ENCODE data around the gene CRISPLD2. TPM values are rescaled to one million over a fixed set of nuclear protein-coding genes. Genes with fewer than 3 reads are reported as not detected.

Gene CRISPLD2
- polyA plus RNA-seq, 1 donor from 2014 or later = 0.06 TPM

DNA sequence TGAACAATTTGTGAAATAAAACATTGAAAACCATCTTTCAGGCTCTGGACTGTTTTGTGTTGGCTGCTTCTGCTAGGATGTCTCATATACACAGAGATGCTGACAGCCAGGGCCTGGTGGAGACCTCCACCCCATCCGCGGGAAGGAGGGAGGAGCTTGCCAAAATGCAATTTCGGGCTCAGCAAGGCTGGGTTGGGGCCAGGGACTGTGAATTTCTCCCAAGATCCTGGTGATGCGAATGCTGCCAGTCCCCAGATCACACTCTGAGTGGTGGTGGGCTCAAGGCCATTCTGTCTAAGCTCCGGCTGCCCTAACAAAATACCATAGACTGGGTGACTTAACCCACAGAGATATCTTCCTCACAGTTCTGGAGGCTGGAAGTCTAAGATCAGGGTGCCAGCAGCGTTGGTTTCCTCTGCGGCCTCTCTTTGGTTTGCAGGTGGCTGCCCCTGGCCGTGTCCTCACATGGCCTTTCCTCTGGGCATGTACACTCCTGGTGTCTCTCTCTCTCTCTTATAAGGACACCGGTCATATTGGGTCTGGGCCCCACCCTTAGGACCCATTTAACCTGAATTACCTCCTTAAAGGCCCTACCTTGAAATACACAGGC is 89.8 kb downstream of the CRISPLD2 start:
- no peaks in the 10 kb centered on the region for H3K79me2 ChIP-seq (replicated peaks; ENCODE audit: insufficient read depth, low read length)
- no peak overlapping the region for H3K4me3 ChIP-seq (ENCODE audit: low read length)
- H3K27ac ChIP-seq (ENCODE audit: low read length) = no peak overlapping the region
- no peaks in the 10 kb centered on the region for H3K36me3 ChIP-seq (ENCODE audit: insufficient read depth, low read length)
- H3K9me3 ChIP-seq (ENCODE audit: low read length) = no peaks in the 10 kb centered on the region
- H4K20me1 ChIP-seq (ENCODE audit: insufficient read depth) = no peaks in the 10 kb centered on the region
- H3K9me2 ChIP-seq (ENCODE audit: insufficient read depth, low read length) = no peaks in the 10 kb centered on the region
- H3K27me3 ChIP-seq (ENCODE audit: insufficient read depth, low read depth, low read length) = no peaks in the 10 kb centered on the region
- H3F3A ChIP-seq (ENCODE audit: insufficient read depth, low read length, poor library complexity, severe bottlenecking) = no peaks in the 10 kb centered on the region
- no peak overlapping the region for H3K9ac ChIP-seq (ENCODE audit: low read length)
- no peak for TF ChIP-seq TAF1 (IDR thresholded peaks at IDR 0.05; ENCODE audit: low read depth)
- TF ChIP-seq, protein P1, sequence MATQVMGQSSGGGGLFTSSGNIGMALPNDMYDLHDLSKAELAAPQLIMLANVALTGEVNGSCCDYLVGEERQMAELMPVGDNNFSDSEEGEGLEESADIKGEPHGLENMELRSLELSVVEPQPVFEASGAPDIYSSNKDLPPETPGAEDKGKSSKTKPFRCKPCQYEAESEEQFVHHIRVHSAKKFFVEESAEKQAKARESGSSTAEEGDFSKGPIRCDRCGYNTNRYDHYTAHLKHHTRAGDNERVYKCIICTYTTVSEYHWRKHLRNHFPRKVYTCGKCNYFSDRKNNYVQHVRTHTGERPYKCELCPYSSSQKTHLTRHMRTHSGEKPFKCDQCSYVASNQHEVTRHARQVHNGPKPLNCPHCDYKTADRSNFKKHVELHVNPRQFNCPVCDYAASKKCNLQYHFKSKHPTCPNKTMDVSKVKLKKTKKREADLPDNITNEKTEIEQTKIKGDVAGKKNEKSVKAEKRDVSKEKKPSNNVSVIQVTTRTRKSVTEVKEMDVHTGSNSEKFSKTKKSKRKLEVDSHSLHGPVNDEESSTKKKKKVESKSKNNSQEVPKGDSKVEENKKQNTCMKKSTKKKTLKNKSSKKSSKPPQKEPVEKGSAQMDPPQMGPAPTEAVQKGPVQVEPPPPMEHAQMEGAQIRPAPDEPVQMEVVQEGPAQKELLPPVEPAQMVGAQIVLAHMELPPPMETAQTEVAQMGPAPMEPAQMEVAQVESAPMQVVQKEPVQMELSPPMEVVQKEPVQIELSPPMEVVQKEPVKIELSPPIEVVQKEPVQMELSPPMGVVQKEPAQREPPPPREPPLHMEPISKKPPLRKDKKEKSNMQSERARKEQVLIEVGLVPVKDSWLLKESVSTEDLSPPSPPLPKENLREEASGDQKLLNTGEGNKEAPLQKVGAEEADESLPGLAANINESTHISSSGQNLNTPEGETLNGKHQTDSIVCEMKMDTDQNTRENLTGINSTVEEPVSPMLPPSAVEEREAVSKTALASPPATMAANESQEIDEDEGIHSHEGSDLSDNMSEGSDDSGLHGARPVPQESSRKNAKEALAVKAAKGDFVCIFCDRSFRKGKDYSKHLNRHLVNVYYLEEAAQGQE (IDR thresholded peaks at IDR 0.05; ENCODE audit: borderline replicate concordance) = no peak
- no peak for TF ChIP-seq EZH2 (IDR thresholded peaks at IDR 0.05; ENCODE audit: borderline replicate concordance, insufficient read depth, low read length, poor library complexity, severe bottlenecking)
- no peak for TF ChIP-seq EP300 (conservative IDR thresholded peaks at IDR 0.05; ENCODE audit: poor library complexity, severe bottlenecking)
- no peak for TF ChIP-seq POLR2AphosphoS5 (IDR thresholded peaks at IDR 0.05)
- TF ChIP-seq, protein P2, sequence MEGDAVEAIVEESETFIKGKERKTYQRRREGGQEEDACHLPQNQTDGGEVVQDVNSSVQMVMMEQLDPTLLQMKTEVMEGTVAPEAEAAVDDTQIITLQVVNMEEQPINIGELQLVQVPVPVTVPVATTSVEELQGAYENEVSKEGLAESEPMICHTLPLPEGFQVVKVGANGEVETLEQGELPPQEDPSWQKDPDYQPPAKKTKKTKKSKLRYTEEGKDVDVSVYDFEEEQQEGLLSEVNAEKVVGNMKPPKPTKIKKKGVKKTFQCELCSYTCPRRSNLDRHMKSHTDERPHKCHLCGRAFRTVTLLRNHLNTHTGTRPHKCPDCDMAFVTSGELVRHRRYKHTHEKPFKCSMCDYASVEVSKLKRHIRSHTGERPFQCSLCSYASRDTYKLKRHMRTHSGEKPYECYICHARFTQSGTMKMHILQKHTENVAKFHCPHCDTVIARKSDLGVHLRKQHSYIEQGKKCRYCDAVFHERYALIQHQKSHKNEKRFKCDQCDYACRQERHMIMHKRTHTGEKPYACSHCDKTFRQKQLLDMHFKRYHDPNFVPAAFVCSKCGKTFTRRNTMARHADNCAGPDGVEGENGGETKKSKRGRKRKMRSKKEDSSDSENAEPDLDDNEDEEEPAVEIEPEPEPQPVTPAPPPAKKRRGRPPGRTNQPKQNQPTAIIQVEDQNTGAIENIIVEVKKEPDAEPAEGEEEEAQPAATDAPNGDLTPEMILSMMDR (IDR thresholded peaks at IDR 0.05; ENCODE audit: poor library complexity, severe bottlenecking) = no peak
- no peak for TF ChIP-seq SMC3 (conservative IDR thresholded peaks at IDR 0.05; ENCODE audit: poor library complexity)
- no peak for TF ChIP-seq MXI1 (conservative IDR thresholded peaks at IDR 0.05; ENCODE audit: poor library complexity, severe bottlenecking)
- no peak for TF ChIP-seq RAD21 (conservative IDR thresholded peaks at IDR 0.05)
- H2AFZ ChIP-seq (ENCODE audit: low read depth, low read length) = no peak overlapping the region
- H3K4me2 ChIP-seq (ENCODE audit: low read length) = no peak overlapping the region

DNA sequence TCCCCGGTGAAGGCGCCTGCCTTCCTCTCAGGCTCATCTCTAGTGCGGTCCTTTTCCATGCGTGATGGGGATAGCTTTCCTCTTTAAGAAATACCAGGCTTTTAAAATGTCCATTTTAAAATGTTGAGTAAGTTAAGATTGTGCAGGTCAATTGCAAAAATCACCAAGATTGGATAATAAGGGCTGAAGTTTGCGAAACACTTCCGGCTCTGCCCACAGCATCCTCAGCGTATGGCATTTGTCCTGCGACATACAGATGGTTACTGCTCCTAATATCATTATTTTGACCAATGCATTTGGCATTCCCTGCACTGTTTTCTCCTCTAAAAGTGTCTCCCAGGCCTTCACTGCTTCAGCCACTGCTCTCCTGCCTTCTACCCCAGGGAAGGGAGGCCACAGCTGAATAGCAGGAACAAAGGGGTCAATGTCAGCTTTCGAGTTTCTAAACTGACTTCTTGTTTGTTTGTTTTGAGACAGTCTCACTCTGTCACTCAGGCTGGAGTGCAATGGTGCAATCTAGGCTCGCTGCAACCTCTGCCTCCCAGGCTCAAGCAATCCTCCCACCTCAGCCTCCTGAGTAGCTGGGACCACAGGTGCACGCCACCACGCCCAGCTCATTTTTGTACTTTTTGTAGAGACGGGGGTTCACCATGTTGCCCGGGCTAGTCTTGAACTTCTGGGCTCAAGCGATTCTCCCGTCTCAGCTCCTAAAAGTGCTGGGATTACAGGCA is 91.9 kb downstream of the CRISPLD2 start:
- Histone ChIP-seq H3K9me2 (ENCODE audit: insufficient read depth, low read length) (no peaks in the 10 kb centered on the region), H3K9me3 (ENCODE audit: low read length) (no peaks in the 10 kb centered on the region), H3K4me2 (ENCODE audit: low read length) (no peak overlapping the region), H3K36me3 (ENCODE audit: insufficient read depth, low read length) (no peaks in the 10 kb centered on the region), H3F3A (ENCODE audit: insufficient read depth, low read length, poor library complexity, severe bottlenecking) (no peaks in the 10 kb centered on the region), H3K27me3 (ENCODE audit: insufficient read depth, low read depth, low read length) (no peaks in the 10 kb centered on the region), H3K4me3 (ENCODE audit: low read length) (no peak overlapping the region), H3K9ac (ENCODE audit: low read length) (no peak overlapping the region), H2AFZ (ENCODE audit: low read depth, low read length) (no peak overlapping the region), H3K27ac (ENCODE audit: low read length) (no peak overlapping the region), H4K20me1 (ENCODE audit: insufficient read depth) (no peaks in the 10 kb centered on the region), H3K79me2 (replicated peaks; ENCODE audit: insufficient read depth, low read length) (no peaks in the 10 kb centered on the region)
- TF ChIP-seq RAD21 (conservative IDR thresholded peaks at IDR 0.05) = no peak
- TF ChIP-seq, protein P1 (IDR thresholded peaks at IDR 0.05; ENCODE audit: borderline replicate concordance) = no peak
- no peak for TF ChIP-seq EP300 (conservative IDR thresholded peaks at IDR 0.05; ENCODE audit: poor library complexity, severe bottlenecking)
- TF ChIP-seq MXI1 (conservative IDR thresholded peaks at IDR 0.05; ENCODE audit: poor library complexity, severe bottlenecking) = no peak
- TF ChIP-seq EZH2 (IDR thresholded peaks at IDR 0.05; ENCODE audit: borderline replicate concordance, insufficient read depth, low read length, poor library complexity, severe bottlenecking) = no peak
- TF ChIP-seq POLR2AphosphoS5 (IDR thresholded peaks at IDR 0.05) = no peak
- TF ChIP-seq, protein P2 (IDR thresholded peaks at IDR 0.05; ENCODE audit: poor library complexity, severe bottlenecking) = no peak
- no peak for TF ChIP-seq SMC3 (conservative IDR thresholded peaks at IDR 0.05; ENCODE audit: poor library complexity)
- TF ChIP-seq TAF1 (IDR thresholded peaks at IDR 0.05; ENCODE audit: low read depth) = no peak
